PC-3 (cell line): ENCODE data around the gene ARHGEF38. TPM values are rescaled to one million over a fixed set of nuclear protein-coding genes. Genes with fewer than 3 reads are reported as not detected.

Source experiments
- total RNA-seq: library from RNA; depleted of rRNA; stranded (reverse); fragments of >200 nt; gene quantifications from 2 replicates; pipeline ENCODE4 v1.2.3, GENCODE V29; 2014; rRNA removed

ARHGEF38 gene
- total RNA-seq, 1 experiment from 2014 or later = 2.0 TPM

Other genes with a start within 250 kb of the ARHGEF38 start
- 108 and 125 TPM in 2 replicates for gene PPA2, start 78.6 kb upstream of the ARHGEF38 start, total RNA-seq
- gene INTS12, start 156.1 kb downstream of the ARHGEF38 start, total RNA-seq = 12.6 and 13.3 TPM in 2 replicates
- gene GSTCD, start 156.2 kb downstream of the ARHGEF38 start, total RNA-seq = 12.1 and 15.4 TPM in 2 replicates